Measurements from ENCODE around the gene HECTD1.

HECTD1 gene

GRCh38 chr14:31137214-31137889, 70.2 kb downstream of the HECTD1 start:
- no peaks in the 10 kb centered on the region for H3K27me3 ChIP-seq (ENCODE audit: insufficient read depth, poor library complexity, severe bottlenecking)
- no peaks in the 10 kb centered on the region for H3K9me3 ChIP-seq (ENCODE audit: severe bottlenecking)
- DNase-seq (ENCODE audit: low spot score) (no peak), ATAC-seq (ENCODE audit: low read depth) (peak; percentile 63; the same call in 2 of the 3 replicates)
- H3K36me3 ChIP-seq (ENCODE audit: low read depth) = peaks cover 96% of the 10 kb centered on the region
- no peak overlapping the region for H3K4me3 ChIP-seq (ENCODE audit: severe bottlenecking)
- TF ChIP-seq, protein P1, sequence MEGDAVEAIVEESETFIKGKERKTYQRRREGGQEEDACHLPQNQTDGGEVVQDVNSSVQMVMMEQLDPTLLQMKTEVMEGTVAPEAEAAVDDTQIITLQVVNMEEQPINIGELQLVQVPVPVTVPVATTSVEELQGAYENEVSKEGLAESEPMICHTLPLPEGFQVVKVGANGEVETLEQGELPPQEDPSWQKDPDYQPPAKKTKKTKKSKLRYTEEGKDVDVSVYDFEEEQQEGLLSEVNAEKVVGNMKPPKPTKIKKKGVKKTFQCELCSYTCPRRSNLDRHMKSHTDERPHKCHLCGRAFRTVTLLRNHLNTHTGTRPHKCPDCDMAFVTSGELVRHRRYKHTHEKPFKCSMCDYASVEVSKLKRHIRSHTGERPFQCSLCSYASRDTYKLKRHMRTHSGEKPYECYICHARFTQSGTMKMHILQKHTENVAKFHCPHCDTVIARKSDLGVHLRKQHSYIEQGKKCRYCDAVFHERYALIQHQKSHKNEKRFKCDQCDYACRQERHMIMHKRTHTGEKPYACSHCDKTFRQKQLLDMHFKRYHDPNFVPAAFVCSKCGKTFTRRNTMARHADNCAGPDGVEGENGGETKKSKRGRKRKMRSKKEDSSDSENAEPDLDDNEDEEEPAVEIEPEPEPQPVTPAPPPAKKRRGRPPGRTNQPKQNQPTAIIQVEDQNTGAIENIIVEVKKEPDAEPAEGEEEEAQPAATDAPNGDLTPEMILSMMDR (IDR thresholded peaks at IDR 0.05; ENCODE audit: poor library complexity, severe bottlenecking) = no peak
- H3K4me1 ChIP-seq (ENCODE audit: insufficient read depth, poor library complexity, severe bottlenecking) = no peaks in the 10 kb centered on the region
- H3K27ac ChIP-seq (ENCODE audit: poor library complexity, severe bottlenecking) = no peak overlapping the region

DNA sequence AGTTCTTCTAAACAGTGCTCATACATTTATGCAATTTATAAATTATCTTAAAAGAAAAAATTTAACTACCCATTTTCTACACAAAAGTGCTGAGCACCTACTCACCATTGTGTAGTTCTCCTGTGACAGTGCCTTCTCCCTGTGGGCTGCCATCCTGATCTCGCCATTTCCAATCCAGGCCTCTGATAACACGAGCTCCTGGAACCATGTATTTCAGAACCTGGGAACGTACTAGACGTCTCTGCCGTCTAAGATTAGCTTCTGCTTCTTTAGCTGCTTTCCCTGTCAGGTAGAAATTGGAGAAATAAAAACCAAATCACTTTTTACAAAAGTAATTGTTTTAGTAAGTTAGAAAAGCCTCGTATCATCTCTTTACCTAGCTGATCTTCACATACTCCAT, 74.5 kb downstream of the HECTD1 start:
- ATAC-seq (ENCODE audit: low read depth) (no peak), DNase-seq (ENCODE audit: low spot score) (no peak)
- H3K27ac ChIP-seq (ENCODE audit: poor library complexity, severe bottlenecking) = no peak overlapping the region
- no peaks in the 10 kb centered on the region for H3K9me3 ChIP-seq (ENCODE audit: severe bottlenecking)
- H3K27me3 ChIP-seq (ENCODE audit: insufficient read depth, poor library complexity, severe bottlenecking) = no peaks in the 10 kb centered on the region
- TF ChIP-seq, protein P1 (IDR thresholded peaks at IDR 0.05; ENCODE audit: poor library complexity, severe bottlenecking) = no peak
- H3K36me3 ChIP-seq (ENCODE audit: low read depth) = peaks cover 96% of the 10 kb centered on the region
- H3K4me3 ChIP-seq (ENCODE audit: severe bottlenecking) = no peak overlapping the region
- H3K4me1 ChIP-seq (ENCODE audit: insufficient read depth, poor library complexity, severe bottlenecking) = no peaks in the 10 kb centered on the region

GRCh38 chr14:31128601-31129526, 78.7 kb downstream of the HECTD1 start:
- Histone ChIP-seq H3K4me3 (ENCODE audit: severe bottlenecking) (no peak overlapping the region), H3K9me3 (ENCODE audit: severe bottlenecking) (no peaks in the 10 kb centered on the region), H3K36me3 (ENCODE audit: low read depth) (peaks cover 91% of the 10 kb centered on the region), H3K27me3 (ENCODE audit: insufficient read depth, poor library complexity, severe bottlenecking) (no peaks in the 10 kb centered on the region), H3K4me1 (ENCODE audit: insufficient read depth, poor library complexity, severe bottlenecking) (no peaks in the 10 kb centered on the region), H3K27ac (ENCODE audit: poor library complexity, severe bottlenecking) (no peak overlapping the region)
- no peak for ATAC-seq (ENCODE audit: low read depth)
- no peak for DNase-seq (ENCODE audit: low spot score)
- TF ChIP-seq, protein P1 (IDR thresholded peaks at IDR 0.05; ENCODE audit: poor library complexity, severe bottlenecking) = no peak

DNA sequence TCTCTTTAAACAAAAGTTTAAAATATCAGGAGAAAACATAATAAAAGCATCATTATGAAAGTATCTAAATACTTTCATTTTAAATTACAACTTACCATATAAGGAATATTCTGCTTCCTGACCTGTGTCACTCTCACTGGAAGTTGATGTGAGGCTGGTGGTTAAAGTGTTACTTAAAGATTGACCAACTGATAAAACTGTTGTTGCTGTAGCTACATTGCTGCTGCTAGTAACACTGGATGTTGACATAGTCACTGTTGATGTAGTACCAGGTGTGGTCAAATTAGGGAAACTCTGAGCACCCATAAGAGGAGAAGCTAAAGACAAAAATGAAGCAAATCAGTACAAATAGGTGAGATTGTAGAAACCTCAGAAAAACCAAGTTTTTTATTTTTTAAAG, 79.9 kb downstream of the HECTD1 start:
- H3K36me3 ChIP-seq (ENCODE audit: low read depth) = peaks cover 91% of the 10 kb centered on the region
- no peak for ATAC-seq (ENCODE audit: low read depth)

More for the DNA sequence above, 79.9 kb downstream of the HECTD1 start:
- TF ChIP-seq, protein P1 (IDR thresholded peaks at IDR 0.05; ENCODE audit: poor library complexity, severe bottlenecking) = no peak
- Histone ChIP-seq H3K4me1 (ENCODE audit: insufficient read depth, poor library complexity, severe bottlenecking) (no peaks in the 10 kb centered on the region), H3K9me3 (ENCODE audit: severe bottlenecking) (no peaks in the 10 kb centered on the region), H3K27ac (ENCODE audit: poor library complexity, severe bottlenecking) (no peak overlapping the region), H3K4me3 (ENCODE audit: severe bottlenecking) (no peak overlapping the region), H3K27me3 (ENCODE audit: insufficient read depth, poor library complexity, severe bottlenecking) (no peaks in the 10 kb centered on the region)
- DNase-seq (ENCODE audit: low spot score) = no peak

All from RWPE2 (cell line).